GM19043 (cell line): ENCODE data around the gene SYT11.
A peak's percentile ranks its signal among the peaks of the same experiment; 100 is the strongest.

Source experiments
- ATAC-seq: cut with Tn5 transposase; IDR thresholded peaks from one replicate; pipeline ENCODE4 v1.9.1; 2021; ENCODE audit warnings: low read depth; ENCODE audit not compliant: unreplicated experiment

The SYT11 gene

DNA sequence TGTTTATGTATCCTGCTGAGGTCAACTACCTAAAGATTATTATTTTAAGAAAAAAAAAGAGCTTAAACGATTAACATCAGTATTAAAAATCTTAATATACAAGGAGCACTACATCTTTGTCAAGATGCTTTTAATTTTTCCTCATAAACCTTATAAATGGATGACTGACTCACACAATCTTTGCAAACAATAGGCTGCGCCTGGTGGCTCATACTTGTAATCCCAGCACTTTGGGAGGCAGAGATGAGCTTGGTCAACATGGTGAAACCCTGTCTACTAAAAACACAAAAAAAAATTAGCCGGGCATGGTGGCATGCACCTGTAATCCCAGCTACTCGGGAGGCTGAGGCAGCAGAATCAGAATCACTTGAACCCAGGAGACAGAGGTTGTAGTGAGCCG lies 73.1 kb downstream of the SYT11 start:
- no peak for ATAC-seq

DNA sequence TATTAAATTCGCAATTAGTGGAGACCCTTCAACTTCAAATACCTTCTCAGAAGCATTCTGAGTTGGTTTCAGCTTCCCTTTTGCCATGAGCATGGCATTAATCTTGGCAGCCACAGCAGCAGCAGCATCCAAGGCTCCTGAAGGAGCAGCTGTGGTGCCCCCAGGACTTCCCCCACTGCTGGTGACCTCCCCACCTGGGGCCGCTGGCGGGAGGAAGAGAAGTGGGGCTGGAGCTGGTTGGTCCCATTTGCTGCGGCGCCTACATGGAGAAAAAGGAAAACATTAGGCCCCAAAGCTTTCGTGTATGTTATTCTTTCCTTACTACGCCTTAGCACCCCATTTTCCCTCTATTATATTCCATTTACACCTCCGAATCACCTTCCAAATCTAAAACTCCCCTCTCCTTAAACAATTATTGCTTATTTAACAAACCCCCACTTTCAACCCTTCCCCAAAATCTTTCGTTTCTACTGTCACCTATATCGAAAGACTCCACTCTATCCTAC lies 74.3 kb downstream of the SYT11 start:
- no peak for ATAC-seq

DNA sequence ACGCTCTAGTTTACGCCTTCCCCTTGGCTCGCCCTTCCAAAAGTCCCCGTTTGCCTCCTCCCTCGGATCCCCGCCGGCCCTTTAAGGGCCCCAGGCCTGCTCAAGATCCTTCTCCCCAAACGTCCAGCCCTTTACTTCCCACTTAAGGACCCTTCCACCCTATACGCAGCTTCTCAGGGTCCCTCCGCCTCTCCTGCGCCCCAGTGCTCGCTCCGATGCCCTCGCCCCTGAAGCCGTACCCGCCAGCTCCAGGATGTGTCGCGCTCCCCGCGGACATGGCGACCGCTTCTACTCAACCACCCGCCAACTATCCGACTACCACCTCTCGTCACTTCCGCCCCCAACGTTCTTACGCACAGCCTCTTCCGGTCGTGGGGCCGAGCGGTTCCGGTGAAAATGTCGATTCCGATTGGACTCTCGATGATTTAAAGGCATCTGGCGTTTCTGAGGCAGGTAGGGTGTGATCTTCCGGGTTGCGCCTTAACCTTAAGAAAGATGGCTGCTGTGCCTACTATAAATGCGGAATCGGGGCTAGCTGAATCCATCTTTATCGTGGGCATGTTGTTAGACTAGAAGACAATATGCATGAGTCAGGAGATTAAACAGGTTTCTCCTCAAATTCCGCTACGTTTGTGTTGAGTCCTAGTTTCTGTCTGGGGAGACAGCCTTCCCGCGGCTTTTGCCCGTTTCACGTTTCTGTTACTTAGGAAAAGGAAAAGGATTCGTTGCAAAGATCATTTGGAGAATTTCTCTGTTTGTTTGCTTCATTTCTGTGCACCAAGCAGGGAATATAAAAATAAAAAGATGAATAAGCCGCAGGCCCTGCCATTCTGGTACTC lies 74.9 kb downstream of the SYT11 start, which contains the start of gene KHDC4:
KHDC4 (minus strand) TSS at position 317 of the 839 bp plus-strand sequence; CDS start at position 277, 40 bp downstream.
- peak; percentile 91 for ATAC-seq
